Mononuclear cell (primary cell): ENCODE measurements around the gene NTN4. TPM values are rescaled to one million over a fixed set of nuclear protein-coding genes. Genes with fewer than 3 reads are reported as not detected.
"Not testable (repeated sequence)": the region's sequence is repeated elsewhere in the genome, so short reads cannot be mapped to it uniquely, and the experiment has no call there.

ENCODE experiments used
- H3K27me3 ChIP-seq: 2 replicates; pipeline ENCODE4 v1.6.0; 2011; ENCODE audit warnings: low read length, control low read depth; ENCODE audit not compliant: insufficient read depth
- H3K4me1 ChIP-seq: 2 replicates; pipeline ENCODE4 v1.5.1; 2011; ENCODE audit warnings: mild to moderate bottlenecking, low read length, control low read depth; ENCODE audit not compliant: insufficient read depth
- H3K4me3 ChIP-seq: 2 replicates; pipeline ENCODE4 v1.5.1; 2011; ENCODE audit warnings: mild to moderate bottlenecking, low read length, moderate library complexity
- H3K9me3 ChIP-seq: 2 replicates; pipeline ENCODE4 v1.5.1; 2011; ENCODE audit warnings: low read depth, mild to moderate bottlenecking, control low read depth, low read length
- total RNA-seq: library from RNA; depleted of rRNA; stranded (reverse); fragments of >200 nt; gene quantifications from one replicate; pipeline ENCODE4 v1.2.3, GENCODE V29; 2012

NTN4 gene
- total RNA-seq, 1 donor: 0.31 TPM

GRCh38 chr12:95741635-95742034 lies 48.9 kb downstream of the NTN4 start:
- peaks cover 5% of the 10 kb centered on the region for H3K27me3 ChIP-seq
- no peak overlapping the region for H3K4me3 ChIP-seq
- no peaks in the 10 kb centered on the region for H3K4me1 ChIP-seq
- H3K9me3 ChIP-seq: peaks cover 7% of the 10 kb centered on the region

GRCh38 chr12:95740751-95741150 lies 49.8 kb downstream of the NTN4 start:
- Histone ChIP-seq H3K27me3 (peaks cover 5% of the 10 kb centered on the region), H3K4me3 (no peak overlapping the region), H3K4me1 (no peaks in the 10 kb centered on the region), H3K9me3 (peaks cover 7% of the 10 kb centered on the region)

GRCh38 chr12:95739561-95740313 lies 50.8 kb downstream of the NTN4 start:
- Histone ChIP-seq H3K4me3 (no peak overlapping the region), H3K4me1 (no peaks in the 10 kb centered on the region), H3K27me3 (no peaks in the 10 kb centered on the region), H3K9me3 (no peaks in the 10 kb centered on the region)

- Histone ChIP-seq H3K4me1 (no peaks in the 10 kb centered on the region), H3K9me3 (no peaks in the 10 kb centered on the region), H3K4me3 (no peak overlapping the region), H3K27me3 (no peaks in the 10 kb centered on the region)
Measured at GRCh38 chr12:95738024-95738611, 52.4 kb downstream of the NTN4 start.

DNA sequence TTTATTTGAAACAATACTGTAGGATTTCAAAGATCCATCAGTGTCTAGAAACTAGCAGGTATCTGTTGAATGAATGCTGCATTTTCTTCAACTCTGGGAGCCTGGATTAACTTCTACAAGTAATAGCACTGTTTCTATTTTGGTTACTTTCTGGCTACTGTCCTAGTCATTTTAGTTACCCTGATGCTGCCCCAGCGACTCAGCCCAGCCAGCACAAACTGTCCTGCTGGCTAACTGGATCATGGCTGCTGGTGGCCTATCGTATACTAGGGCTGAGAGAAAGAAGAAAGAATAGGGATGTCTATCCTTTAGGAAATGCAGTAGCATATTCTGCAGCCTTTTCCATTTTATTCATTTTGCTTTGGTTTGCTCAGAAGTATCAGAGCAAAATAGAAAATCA lies 53.9 kb downstream of the NTN4 start:
- Histone ChIP-seq H3K27me3 (no peaks in the 10 kb centered on the region), H3K4me3 (no peak overlapping the region), H3K9me3 (no peaks in the 10 kb centered on the region), H3K4me1 (no peaks in the 10 kb centered on the region)

DNA sequence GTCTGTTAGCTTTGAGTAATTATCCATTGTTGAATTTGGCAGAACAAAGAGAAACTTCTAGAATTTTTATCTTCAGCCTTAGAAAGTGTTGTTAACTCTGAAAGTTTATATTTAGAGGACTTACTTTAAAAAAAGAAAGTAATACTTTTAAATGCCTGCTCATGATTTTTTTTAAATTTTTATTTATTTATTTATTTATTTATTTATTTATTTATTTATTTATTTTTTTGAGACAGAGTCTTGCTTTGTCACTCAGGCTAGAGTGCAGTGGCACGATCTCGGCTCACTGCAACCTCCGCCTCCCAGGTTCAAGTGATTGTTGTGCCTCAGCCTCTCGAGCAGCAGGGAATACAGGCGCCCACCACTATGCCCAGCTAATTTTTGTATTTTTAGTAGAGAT lies 54.8 kb downstream of the NTN4 start:
- H3K9me3 ChIP-seq, H3K4me1 ChIP-seq, H3K27me3 ChIP-seq, H3K4me3 ChIP-seq: not testable (repeated sequence)

DNA sequence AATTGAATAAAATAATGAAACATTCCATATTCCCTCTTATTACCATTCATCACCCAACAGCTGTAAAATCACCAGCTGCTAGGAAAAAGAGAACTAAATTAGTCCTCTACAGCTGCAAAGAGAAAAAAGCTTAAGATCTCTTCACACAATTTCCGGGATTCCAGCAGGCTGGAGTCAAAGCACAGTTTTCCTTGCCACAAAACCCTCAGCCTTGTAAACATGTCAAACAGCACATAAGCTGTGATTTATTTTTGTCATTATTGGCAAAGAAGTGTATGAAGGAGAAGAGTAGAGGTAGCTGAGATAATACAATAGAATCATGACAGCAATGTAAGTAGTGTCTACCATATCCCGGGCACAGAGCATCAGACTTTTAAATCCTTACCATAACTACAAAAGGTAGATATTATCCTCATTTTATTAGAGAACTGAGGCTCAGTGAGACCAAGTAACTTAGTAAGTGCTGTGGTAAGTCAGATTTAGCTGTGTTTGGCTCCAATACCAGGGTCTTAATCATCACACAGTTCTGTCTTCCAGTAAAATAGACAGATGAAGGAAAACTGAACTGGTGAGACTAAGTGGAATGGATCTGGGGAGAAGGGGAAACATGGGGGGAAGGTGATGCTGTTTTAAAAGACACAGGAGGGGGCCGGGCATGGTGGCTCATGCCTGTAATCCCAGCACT lies 57.3 kb downstream of the NTN4 start:
- Histone ChIP-seq H3K9me3 (no peaks in the 10 kb centered on the region), H3K4me3 (no peak overlapping the region), H3K27me3 (no peaks in the 10 kb centered on the region), H3K4me1 (no peaks in the 10 kb centered on the region)

DNA sequence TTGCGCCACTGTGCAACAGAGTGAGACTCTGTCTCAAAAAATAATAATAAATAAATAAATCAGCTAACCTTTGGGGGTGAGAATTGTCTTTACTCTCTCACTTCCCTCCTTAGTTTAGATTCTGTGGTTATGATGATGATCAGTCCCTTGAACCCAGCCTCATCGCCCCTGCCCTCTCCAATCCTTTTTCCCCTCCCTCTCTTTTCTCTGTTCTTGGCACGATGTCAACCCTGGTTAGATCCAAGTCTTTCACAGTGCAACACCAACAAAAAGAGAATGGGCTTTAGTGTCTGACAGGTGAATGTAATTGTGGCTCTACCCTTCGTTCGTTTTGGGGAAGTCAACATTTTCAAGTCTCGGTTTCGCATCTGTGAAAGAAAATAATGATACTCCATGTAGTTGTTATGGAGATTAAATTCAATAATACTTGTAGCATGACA lies 59.0 kb downstream of the NTN4 start:
- no peaks in the 10 kb centered on the region for H3K27me3 ChIP-seq
- no peaks in the 10 kb centered on the region for H3K4me1 ChIP-seq
- H3K9me3 ChIP-seq: peaks cover 8% of the 10 kb centered on the region
- no peak overlapping the region for H3K4me3 ChIP-seq

DNA sequence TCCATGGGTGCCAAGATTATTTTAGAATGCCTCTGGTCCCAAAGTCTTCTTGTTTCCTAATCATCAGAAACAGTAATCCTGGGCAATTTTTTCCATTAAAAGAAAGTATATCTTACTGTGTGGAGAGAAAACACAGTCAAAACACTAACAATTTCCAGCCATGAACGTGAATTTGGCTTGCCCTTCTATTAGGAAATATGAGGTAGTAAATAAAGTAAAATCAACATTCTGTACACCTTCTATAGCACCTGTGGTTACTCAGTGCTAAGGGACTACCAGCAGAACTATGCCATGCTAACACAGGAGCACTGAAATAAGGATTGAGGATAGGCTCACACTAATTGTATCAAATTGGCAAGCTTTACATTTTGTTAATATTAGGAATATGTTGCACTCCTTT lies 60.1 kb downstream of the NTN4 start:
- no peaks in the 10 kb centered on the region for H3K4me1 ChIP-seq
- H3K9me3 ChIP-seq: peaks cover 8% of the 10 kb centered on the region
- no peaks in the 10 kb centered on the region for H3K27me3 ChIP-seq
- H3K4me3 ChIP-seq: no peak overlapping the region

GRCh38 chr12:95726903-95727302 lies 63.7 kb downstream of the NTN4 start:
- H3K4me3 ChIP-seq: no peak overlapping the region
- H3K4me1 ChIP-seq: no peaks in the 10 kb centered on the region
- H3K9me3 ChIP-seq: peaks cover 8% of the 10 kb centered on the region
- no peaks in the 10 kb centered on the region for H3K27me3 ChIP-seq

DNA sequence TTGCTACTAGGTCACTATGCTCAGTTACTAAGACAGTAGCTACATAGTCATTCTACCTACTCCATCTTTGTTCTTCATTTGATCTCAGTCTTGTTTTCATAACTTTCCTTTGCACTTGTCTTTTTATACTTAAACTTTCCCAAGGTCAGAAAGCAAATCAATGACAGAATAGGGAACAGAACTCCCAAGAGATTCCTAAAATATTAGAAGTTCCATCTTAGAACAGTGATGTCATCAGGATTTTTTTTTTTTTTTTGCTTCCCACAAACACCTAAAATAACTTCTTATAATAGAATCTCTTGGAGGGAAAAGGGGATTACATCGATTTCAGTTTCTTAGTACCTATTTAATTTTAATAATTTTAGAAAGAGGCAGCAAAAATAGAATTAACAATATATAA lies 65.8 kb downstream of the NTN4 start:
- H3K4me1 ChIP-seq: no peaks in the 10 kb centered on the region
- H3K27me3 ChIP-seq: no peaks in the 10 kb centered on the region
- no peak overlapping the region for H3K4me3 ChIP-seq
- H3K9me3 ChIP-seq: peaks cover 8% of the 10 kb centered on the region

GRCh38 chr12:95723693-95724384 lies 66.7 kb downstream of the NTN4 start:
- Histone ChIP-seq H3K4me3 (no peak overlapping the region), H3K9me3 (peaks cover 8% of the 10 kb centered on the region), H3K4me1 (no peaks in the 10 kb centered on the region), H3K27me3 (no peaks in the 10 kb centered on the region)

GRCh38 chr12:95721320-95721719 lies 69.2 kb downstream of the NTN4 start:
- Histone ChIP-seq H3K27me3 (peaks cover 4% of the 10 kb centered on the region), H3K4me1 (no peaks in the 10 kb centered on the region)

DNA sequence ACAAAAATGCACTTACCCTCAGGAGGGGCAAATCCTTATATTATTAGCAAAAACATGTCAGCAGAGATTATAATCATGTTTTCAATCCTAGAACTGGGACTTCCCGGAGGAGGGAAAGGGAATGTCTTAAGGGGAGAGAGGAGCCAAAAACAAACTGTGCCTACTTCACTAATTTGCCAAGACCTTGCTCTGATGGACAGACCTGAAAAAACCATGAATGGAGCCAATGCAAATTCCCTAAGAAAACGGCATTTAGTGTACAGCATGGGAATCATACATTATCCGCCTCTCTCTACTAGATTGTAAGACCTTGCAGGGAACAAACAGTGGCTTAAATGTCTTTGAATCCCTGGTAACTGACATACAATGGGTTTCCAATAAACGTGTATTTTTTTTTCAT lies 70.4 kb downstream of the NTN4 start:
- peaks cover 4% of the 10 kb centered on the region for H3K27me3 ChIP-seq
- no peak overlapping the region for H3K4me3 ChIP-seq
- H3K9me3 ChIP-seq: no peaks in the 10 kb centered on the region
- H3K4me1 ChIP-seq: no peaks in the 10 kb centered on the region

More at GRCh38 chr12:95721320-95721719, 69.2 kb downstream of the NTN4 start:
- H3K4me3 ChIP-seq: no peak overlapping the region
- H3K9me3 ChIP-seq: no peaks in the 10 kb centered on the region

- H3K4me1 ChIP-seq: no peaks in the 10 kb centered on the region
- no peak overlapping the region for H3K4me3 ChIP-seq
- H3K27me3 ChIP-seq: peaks cover 4% of the 10 kb centered on the region
- H3K9me3 ChIP-seq: no peaks in the 10 kb centered on the region
Measured at GRCh38 chr12:95718772-95719171, 71.8 kb downstream of the NTN4 start.
